ENCODE data around the gene ARFGEF3. TPM values are rescaled to one million over a fixed set of nuclear protein-coding genes. Genes with fewer than 3 reads are reported as not detected.

The ARFGEF3 gene
- total RNA-seq, 1 experiment from 2014 or later, result 5.2 TPM

GRCh38 chr6:138255443-138255842 lies 93.7 kb downstream of the ARFGEF3 start:
- ChIA-PET CTCF (no interaction called here), POLR2A (no interaction called here)
- no peaks in the 10 kb centered on the region for H3K36me3 ChIP-seq (ENCODE audit: control insufficient read depth, insufficient read depth, low read length)
- H3K27me3 ChIP-seq (replicated peaks; ENCODE audit: control insufficient read depth, insufficient read depth, low read length), result no peaks in the 10 kb centered on the region
- H3K9me3 ChIP-seq, result no peaks in the 10 kb centered on the region
- intact Hi-C loops (cut with micrococcal nuclease; ENCODE audit: unreplicated experiment), result no loop called here
- Mint-ChIP-seq H3K4me1 (ENCODE audit: low read depth, unreplicated experiment) (no peaks in the 10 kb centered on the region), H3K36me3 (ENCODE audit: insufficient read depth, unreplicated experiment) (peaks cover 6% of the 10 kb centered on the region), H3K4me3 (ENCODE audit: unreplicated experiment) (no peak overlapping the region), H3K9me3 (ENCODE audit: unreplicated experiment) (no peaks in the 10 kb centered on the region), H3K27ac (ENCODE audit: unreplicated experiment) (no peak overlapping the region), H3K27me3 (ENCODE audit: insufficient read depth, unreplicated experiment) (no peaks in the 10 kb centered on the region)
- no TSS peak for BruUV-seq (replicated peaks)
- H3K4me1 ChIP-seq, result no peaks in the 10 kb centered on the region
- no peak for TF ChIP-seq CTCF (IDR thresholded peaks at IDR 0.05; ENCODE audit: insufficient read depth in 1 of 2, low read depth in 1 of 2, low read length in 1 of 2, severe bottlenecking in 1 of 2, unreplicated experiment in 1 of 2)
- no peak overlapping the region for H3K4me3 ChIP-seq (ENCODE audit: low read depth, low read length)
- no peak for DNase-seq

DNA sequence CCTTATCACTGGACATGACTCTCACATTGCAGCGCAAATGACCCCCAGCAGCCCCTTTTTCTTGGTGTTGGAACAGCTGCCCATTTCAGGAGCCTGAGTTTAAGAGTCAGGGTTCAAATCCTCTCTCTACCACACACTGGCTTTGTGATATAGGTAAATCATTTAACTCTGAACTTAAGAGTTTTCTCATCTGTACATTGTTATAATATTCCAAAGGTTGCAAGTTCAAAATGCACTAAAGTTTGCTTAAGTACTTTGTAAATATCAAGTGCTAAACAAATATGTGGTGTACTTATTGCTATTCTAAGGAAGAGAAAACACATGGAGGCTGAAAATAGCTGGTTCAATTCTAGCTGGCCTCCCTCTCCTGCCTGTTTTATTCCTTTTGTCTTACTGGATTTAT lies 95.9 kb downstream of the ARFGEF3 start:
- Mint-ChIP-seq H3K27ac (ENCODE audit: unreplicated experiment) (no peak overlapping the region), H3K36me3 (ENCODE audit: insufficient read depth, unreplicated experiment) (peaks cover 6% of the 10 kb centered on the region), H3K27me3 (ENCODE audit: insufficient read depth, unreplicated experiment) (no peaks in the 10 kb centered on the region), H3K9me3 (ENCODE audit: unreplicated experiment) (no peaks in the 10 kb centered on the region), H3K4me1 (ENCODE audit: low read depth, unreplicated experiment) (no peaks in the 10 kb centered on the region), H3K4me3 (ENCODE audit: unreplicated experiment) (no peak overlapping the region)
- intact Hi-C loops (cut with micrococcal nuclease; ENCODE audit: unreplicated experiment), result no loop called here
- no peaks in the 10 kb centered on the region for H3K27me3 ChIP-seq (replicated peaks; ENCODE audit: control insufficient read depth, insufficient read depth, low read length)
- no peaks in the 10 kb centered on the region for H3K4me1 ChIP-seq
- ChIA-PET POLR2A (no interaction called here), CTCF (no interaction called here)
- H3K4me3 ChIP-seq (ENCODE audit: low read depth, low read length), result no peak overlapping the region
- TF ChIP-seq CTCF (IDR thresholded peaks at IDR 0.05; ENCODE audit: insufficient read depth in 1 of 2, low read depth in 1 of 2, low read length in 1 of 2, severe bottlenecking in 1 of 2, unreplicated experiment in 1 of 2), result no peak
- H3K36me3 ChIP-seq (ENCODE audit: control insufficient read depth, insufficient read depth, low read length), result no peaks in the 10 kb centered on the region
- no peak for DNase-seq
- BruUV-seq (replicated peaks), result no TSS peak
- no peaks in the 10 kb centered on the region for H3K9me3 ChIP-seq

DNA sequence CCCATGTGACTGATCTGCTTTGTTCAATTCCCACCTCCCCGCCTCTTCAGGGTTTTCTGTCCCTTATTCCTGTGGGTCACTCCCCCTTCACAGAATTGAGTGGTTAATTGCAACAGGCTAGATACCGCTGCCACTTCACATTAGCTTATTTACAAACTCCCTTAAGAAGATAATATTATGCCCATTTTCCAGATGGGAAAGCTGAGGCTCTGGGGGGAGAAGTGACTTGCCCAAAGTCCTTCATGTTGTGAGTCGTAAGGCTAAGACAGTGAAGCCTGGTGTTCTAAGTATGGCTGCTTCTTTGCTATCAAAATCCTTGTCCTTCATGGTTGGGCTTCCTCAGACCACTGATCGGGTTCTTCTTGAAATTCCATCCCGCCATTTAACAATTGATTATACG lies 96.5 kb downstream of the ARFGEF3 start:
- no TSS peak for BruUV-seq (replicated peaks)
- Mint-ChIP-seq H3K27ac (ENCODE audit: unreplicated experiment) (no peak overlapping the region), H3K9me3 (ENCODE audit: unreplicated experiment) (no peaks in the 10 kb centered on the region), H3K27me3 (ENCODE audit: insufficient read depth, unreplicated experiment) (no peaks in the 10 kb centered on the region), H3K36me3 (ENCODE audit: insufficient read depth, unreplicated experiment) (peaks cover 6% of the 10 kb centered on the region), H3K4me1 (ENCODE audit: low read depth, unreplicated experiment) (no peaks in the 10 kb centered on the region), H3K4me3 (ENCODE audit: unreplicated experiment) (no peak overlapping the region)
- DNase-seq, result no peak
- Histone ChIP-seq H3K9me3 (no peaks in the 10 kb centered on the region), H3K4me3 (ENCODE audit: low read depth, low read length) (no peak overlapping the region), H3K27me3 (replicated peaks; ENCODE audit: control insufficient read depth, insufficient read depth, low read length) (no peaks in the 10 kb centered on the region), H3K4me1 (no peaks in the 10 kb centered on the region), H3K36me3 (ENCODE audit: control insufficient read depth, insufficient read depth, low read length) (no peaks in the 10 kb centered on the region)
- POLR2A ChIA-PET, result no interaction called here
- CTCF ChIA-PET, result no interaction called here
- intact Hi-C loops (cut with micrococcal nuclease; ENCODE audit: unreplicated experiment), result no loop called here
- TF ChIP-seq CTCF (IDR thresholded peaks at IDR 0.05; ENCODE audit: insufficient read depth in 1 of 2, low read depth in 1 of 2, low read length in 1 of 2, severe bottlenecking in 1 of 2, unreplicated experiment in 1 of 2), result no peak
